NCI-H510A (cell line): ENCODE measurements around the gene NOP14.
"Not testable (repeated sequence)": the region's sequence is repeated elsewhere in the genome, so short reads cannot be mapped to it uniquely, and the experiment has no call there.

Source experiments
- DNase-seq: peaks from one replicate; lab custom pipeline; 2025; lab: John Stamatoyannopoulos, UW

The NOP14 gene

GRCh38 chr4:2961811-2962441 is 1.3 kb downstream of the NOP14 start:
- DNase-seq = no peak

- DNase-seq = no peak
Measured at GRCh38 chr4:2961421-2961810, 1.8 kb downstream of the NOP14 start.

- not testable (repeated sequence) for DNase-seq
Measured at GRCh38 chr4:2960450-2960849, 2.8 kb downstream of the NOP14 start.

GRCh38 chr4:2958446-2958845 is 4.8 kb downstream of the NOP14 start:
- DNase-seq = no peak

GRCh38 chr4:2955186-2956044 is 7.8 kb downstream of the NOP14 start:
- DNase-seq = not testable (repeated sequence)

GRCh38 chr4:2954358-2955185 is 8.6 kb downstream of the NOP14 start:
- no peak for DNase-seq

GRCh38 chr4:2953496-2953895 is 9.7 kb downstream of the NOP14 start:
- DNase-seq = no peak

GRCh38 chr4:2950221-2950989 is 12.8 kb downstream of the NOP14 start:
- no peak for DNase-seq

GRCh38 chr4:2949782-2950125 is 13.5 kb downstream of the NOP14 start:
- DNase-seq = no peak

GRCh38 chr4:2948895-2949781 is 14.1 kb downstream of the NOP14 start:
- no peak for DNase-seq

- DNase-seq = no peak
Measured at GRCh38 chr4:2947926-2948325, 15.3 kb downstream of the NOP14 start.

- DNase-seq = no peak
Measured at GRCh38 chr4:2946812-2947600, 16.2 kb downstream of the NOP14 start.

- not testable (repeated sequence) for DNase-seq
Measured at GRCh38 chr4:2945619-2946604, 17.3 kb downstream of the NOP14 start.

GRCh38 chr4:2944586-2945526 is 18.4 kb downstream of the NOP14 start:
- DNase-seq = no peak

GRCh38 chr4:2944091-2944482 is 19.1 kb downstream of the NOP14 start:
- no peak for DNase-seq

GRCh38 chr4:2943364-2944090 is 19.7 kb downstream of the NOP14 start:
- DNase-seq = no peak
